Ovary (tissue), 3 donors: ENCODE data around the gene COL5A1.

Experiments
- EP300 ChIP-seq: sonication (generic); formaldehyde crosslinking; IDR thresholded peaks from one replicate; pipeline ENCODE4 v1.6.1; 2017; ENCODE audit warnings: antibody characterized with exemption
- POLR2A ChIP-seq: fragments of 450-650 bp; IDR thresholded peaks from one replicate; pipeline ENCODE4 v1.6.1; 2017; ENCODE audit warnings: antibody characterized with exemption, mild to moderate bottlenecking, moderate library complexity
- TF ChIP-seq, protein P1 (sequence below), 3 donors: fragments of 450-650 bp in 2 of 3; fragments of 200-600 bp in 1 of 3; IDR thresholded peaks; one replicate each; pipeline versions ENCODE4 v1.5.1 to v1.8.0; 2016 to 2022; ENCODE audit warnings: antibody characterized with exemption in 3 of 3, mild to moderate bottlenecking in 1 of 3
- donor health status: DM: no; HTN: no; CAD: no.

DNA sequence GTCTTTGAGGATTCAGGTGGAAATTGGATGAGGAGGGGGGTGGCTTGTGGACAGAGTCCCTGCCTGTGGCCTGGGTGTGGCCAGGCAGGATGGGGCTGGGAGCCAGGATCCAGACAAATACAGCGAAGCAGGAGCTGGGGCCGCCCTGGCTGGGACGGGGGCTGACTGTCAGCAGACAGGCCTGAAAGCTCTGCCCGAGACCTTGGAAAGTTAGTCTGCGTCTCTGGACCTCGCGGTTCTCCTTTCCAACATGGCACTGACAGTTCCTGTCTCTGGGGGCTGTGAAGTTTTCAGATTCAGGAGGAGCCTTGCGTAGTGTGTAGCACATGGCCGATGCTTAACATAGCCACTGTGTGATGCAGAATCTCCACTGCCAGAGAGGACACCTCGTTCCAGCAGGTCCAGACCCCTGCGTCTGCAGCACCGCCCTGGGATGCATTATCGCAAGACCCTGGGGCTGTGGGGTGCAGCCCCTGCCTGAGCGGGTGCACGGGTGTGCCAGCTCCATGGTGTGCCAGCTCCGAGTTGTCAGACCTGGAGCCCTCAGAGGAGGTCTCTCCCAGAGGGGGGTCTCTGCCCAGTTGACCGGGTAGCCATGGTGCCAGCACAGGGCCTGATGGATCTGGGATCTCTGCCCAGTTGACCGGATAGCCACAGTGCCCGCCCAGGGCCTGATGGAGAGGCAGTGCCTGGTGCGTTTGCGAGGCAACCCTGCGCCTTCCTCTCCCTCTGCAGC is 89.3 kb downstream of the COL5A1 start:
- TF ChIP-seq, protein P1, sequence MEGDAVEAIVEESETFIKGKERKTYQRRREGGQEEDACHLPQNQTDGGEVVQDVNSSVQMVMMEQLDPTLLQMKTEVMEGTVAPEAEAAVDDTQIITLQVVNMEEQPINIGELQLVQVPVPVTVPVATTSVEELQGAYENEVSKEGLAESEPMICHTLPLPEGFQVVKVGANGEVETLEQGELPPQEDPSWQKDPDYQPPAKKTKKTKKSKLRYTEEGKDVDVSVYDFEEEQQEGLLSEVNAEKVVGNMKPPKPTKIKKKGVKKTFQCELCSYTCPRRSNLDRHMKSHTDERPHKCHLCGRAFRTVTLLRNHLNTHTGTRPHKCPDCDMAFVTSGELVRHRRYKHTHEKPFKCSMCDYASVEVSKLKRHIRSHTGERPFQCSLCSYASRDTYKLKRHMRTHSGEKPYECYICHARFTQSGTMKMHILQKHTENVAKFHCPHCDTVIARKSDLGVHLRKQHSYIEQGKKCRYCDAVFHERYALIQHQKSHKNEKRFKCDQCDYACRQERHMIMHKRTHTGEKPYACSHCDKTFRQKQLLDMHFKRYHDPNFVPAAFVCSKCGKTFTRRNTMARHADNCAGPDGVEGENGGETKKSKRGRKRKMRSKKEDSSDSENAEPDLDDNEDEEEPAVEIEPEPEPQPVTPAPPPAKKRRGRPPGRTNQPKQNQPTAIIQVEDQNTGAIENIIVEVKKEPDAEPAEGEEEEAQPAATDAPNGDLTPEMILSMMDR (IDR thresholded peaks at IDR 0.05), result no peak
- TF ChIP-seq POLR2A (no peak), EP300 (no peak)
